Stimulated activated CD8-positive, alpha-beta memory T cell treated with anti-CD3 and anti-CD28 coated beads, Interleukin-15, amount 100 ng/mL, for 4 hours (primary cell): ENCODE data around the gene NEMF.
A peak's percentile ranks its signal among the peaks of the same experiment; 100 is the strongest.
"Not testable (repeated sequence)": the region's sequence is repeated elsewhere in the genome, so short reads cannot be mapped to it uniquely, and the experiment has no call there.

Source experiments
- DNase-seq, 2 donors: peaks; one replicate each; pipeline ENCODE4 v3.0.0-alpha.2; 2020; ENCODE audit warnings: low read depth in 2 of 2

The NEMF gene

GRCh38 chr14:49876563-49877127 is 24.1 kb upstream of the NEMF start:
- DNase-seq: no peak

GRCh38 chr14:49875640-49876198 is 23.1 kb upstream of the NEMF start:
- no peak for DNase-seq

GRCh38 chr14:49873548-49873947 is 21.0 kb upstream of the NEMF start:
- DNase-seq: not testable (repeated sequence)

DNA sequence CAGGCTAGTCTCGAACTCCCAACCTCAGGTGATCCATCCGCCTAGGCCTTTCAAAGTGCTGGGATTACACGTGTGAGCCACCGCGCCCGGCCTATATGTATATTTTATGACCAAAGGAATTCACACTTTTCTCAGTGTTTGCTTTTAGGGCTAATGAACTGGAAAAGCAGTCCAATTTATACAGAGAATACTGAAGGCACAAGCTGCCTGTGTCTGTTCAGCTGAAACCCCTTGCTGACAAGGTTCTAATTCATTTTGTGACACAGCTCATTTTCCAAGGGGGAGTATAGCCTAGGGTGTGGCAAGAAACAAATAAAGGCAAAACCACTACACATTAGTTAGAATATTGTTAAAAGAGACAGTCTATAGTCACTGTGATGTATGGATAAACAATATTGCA is 18.3 kb upstream of the NEMF start:
- no peak for DNase-seq

DNA sequence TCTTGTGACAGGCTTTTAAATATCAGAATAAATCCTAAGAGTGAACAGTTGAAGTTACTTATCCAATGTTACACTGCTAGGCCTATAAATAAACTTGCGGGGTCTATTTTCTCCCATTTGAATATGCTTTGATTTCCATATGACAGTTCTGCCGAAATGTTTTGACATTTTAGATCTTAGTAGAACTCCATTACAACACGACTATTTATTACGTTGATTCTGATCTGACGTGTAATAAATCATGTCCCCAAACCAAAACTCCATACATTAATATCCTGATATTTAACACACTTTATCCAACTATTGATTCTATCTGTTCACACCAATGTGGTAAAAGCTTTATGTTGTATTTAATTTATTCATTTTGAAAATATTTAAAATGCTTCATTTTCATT is 16.1 kb upstream of the NEMF start:
- no peak for DNase-seq

DNA sequence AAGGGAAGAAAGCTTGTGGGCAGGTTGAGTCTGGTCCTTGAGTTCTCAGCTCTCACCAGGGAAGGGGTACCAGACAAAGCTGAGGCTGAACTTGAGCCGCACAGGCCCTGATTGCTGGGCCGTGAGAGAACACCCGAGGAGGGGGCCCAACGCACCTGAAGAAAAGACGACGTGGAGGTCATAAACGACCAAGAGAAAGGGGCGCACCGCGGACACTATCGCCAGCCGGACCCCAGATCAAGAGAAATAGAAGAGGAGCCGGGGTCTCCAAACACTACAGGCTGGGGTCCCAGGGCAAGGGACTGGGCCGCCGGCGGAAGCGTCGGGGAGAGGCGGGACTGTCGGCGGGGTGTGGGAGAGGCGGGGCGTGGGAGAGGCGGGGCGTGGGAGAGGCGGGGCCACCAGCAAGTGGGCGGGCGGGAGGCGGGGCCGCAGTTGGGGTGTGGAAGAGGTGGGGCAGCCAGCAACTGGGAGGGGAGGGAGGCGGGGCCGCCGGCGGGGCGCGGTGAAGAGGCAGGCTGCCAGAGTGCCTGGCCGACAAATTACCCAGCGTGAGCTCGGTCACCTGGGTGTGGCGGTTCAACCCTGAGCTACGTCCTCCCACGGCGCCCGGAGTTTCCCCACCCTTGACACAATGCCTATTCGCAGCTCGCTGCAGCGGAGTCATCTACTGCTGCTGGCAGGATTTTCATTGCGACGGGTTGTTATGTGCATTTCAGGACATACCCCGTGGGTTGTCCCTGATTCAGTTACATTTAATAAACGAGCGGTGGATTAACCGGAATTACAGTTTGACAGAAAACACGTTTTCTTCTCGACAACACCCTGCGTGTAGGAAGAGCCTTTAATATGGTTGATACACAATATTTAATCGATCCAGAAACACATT is 15.5 kb upstream of the NEMF start:
- peak; percentile 94 to 97 for DNase-seq

DNA sequence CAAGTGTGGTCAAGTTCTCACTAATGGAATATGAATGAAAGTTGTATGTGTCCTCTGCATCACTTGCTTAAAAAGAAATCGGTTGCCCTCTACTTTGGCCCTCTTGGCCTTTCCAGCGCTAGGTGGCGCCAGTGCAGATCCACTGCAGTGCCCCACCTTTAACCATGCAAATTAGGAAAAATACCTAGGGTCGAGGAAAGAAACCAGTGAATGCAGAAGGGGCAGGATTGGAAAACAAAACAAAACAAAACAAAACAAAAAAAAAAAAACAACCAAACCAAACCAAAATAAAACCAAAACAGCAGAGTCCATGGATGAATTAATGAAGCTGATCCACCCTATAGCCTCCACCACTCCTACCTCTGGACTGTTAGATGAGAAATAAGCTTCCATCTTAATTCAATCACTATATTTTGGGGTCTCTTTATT is 12.9 kb upstream of the NEMF start:
- peak; percentile 44 to 58 for DNase-seq

GRCh38 chr14:49863487-49864281 is 11.1 kb upstream of the NEMF start:
- DNase-seq: no peak

DNA sequence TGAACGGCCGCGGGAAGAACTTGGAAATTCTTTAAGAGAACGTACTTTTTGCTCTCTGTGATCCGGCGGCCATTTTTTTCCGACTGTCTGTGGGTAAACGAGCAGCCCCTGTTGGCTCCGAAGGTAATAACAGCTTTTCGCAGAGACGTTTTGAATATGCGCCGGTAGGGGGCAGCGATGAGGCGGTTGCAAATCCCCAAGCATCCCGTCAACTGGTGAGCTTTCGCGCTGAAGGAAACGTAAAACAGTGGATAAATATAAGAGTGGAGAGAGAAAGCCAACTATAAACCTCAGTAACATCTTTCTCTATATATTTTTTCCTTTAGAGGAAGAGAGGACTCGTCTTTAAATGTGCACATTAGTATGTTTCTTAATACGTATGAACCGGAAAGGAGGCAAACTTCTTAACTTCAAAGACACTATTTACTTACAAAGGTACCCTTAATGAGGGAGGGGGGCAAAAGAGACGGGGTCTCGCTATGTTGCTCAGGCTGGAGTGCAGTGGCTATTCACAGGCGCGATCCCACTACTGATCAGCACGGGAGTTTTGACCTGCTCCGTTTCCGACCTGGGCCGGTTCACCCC is 9.6 kb upstream of the NEMF start:
- peak; percentile 67 to 71 for DNase-seq

DNA sequence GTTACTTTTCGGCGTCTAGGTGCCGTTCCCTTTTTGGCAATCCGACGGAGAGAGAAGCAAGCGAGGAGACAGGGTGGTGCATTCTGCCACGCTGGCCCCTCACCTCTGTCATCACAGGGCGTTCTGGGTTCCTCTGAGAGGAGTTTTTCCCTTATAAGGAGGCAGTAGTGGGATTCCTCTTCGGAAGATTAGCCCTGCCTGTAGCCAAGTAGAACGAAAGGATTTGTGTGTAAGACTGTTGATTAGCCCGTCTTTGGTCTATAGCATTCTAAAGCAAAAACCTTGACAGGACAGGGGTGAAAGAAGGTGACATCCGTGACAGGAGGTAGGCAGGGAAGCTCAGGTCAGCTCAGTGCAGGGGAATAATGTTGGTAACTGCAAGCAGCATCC is 9.1 kb upstream of the NEMF start:
- DNase-seq: peak in 1 of 2 donors; percentile 31

DNA sequence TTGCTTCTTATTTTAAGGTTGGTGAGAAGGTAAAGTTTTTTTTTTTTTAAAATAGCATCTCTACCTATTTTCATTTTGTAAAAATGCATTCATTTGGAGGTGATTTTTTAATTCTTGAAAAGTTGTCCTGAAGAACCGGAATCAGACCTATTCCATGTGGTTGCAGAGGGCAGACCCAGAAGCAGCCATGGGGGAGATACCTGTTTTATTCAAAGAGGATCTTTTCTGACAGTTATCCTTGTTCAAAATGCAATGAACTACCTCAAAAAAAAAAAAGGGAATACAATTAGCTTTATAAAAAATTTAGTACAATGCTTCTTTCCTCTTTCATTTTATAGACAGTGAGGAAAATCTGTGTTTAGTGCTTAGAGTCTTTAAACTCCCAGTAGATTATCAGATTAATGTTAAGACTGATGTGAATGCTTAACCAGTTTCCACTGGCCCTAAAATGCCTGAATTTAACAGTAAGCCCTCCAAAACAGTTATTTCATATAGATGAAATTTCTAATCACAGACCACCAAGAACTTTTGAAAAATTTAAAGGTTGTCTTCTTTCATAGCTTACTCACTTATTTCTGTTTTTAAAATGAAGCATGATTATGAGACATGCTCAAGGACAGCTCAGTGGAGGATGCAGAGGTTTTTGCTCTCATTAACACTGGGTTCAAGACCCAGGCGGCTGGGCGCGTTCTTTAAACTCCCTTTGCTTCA is 8.6 kb upstream of the NEMF start:
- DNase-seq: no peak

DNA sequence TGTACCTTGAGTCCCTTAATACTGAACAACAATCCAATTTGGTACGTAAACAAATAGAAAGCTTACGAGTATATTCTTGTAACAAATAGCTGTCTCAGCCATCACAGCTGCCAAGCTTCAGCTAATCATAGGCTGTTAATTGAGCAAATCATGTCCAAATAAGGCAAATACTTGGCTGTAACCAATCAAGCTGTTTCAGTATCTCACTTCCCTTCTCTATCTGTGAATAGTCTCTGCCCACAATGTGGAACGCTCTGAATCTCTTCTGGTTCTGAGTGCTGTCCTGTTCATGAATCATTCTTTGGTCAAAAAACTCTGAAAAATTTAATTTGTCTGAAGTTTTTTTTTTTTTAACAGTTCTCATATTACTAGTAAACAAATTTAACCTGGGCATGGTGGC is 5.8 kb upstream of the NEMF start:
- DNase-seq: no peak

- no peak for DNase-seq
Measured at GRCh38 chr14:49857427-49858003, 4.9 kb upstream of the NEMF start.

- peak; percentile 39 for DNase-seq
Measured at GRCh38 chr14:49853572-49854375, 1.2 kb upstream of the NEMF start.

- no peak for DNase-seq
Measured at GRCh38 chr14:49853158-49853477, 530 bp upstream of the NEMF start.

DNA sequence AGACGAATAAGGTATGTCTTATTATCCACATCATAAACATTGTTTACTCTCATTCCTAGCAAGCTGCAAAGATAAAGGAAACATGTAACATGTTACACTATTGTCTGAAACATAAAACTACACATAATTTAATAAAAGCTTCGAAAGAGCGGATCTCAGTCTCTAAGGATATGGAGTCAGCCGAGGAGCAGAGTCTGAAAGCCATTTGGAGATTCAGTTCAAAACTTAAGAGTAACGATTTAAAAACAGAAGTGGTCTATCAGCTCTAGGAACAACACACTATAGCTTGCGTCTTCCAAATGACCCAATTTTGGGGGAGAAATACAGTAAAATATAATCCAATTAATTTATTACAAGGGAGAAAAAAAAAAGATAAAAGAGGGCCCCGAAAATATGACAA is 775 bp downstream of the NEMF start:
- no peak for DNase-seq

DNA sequence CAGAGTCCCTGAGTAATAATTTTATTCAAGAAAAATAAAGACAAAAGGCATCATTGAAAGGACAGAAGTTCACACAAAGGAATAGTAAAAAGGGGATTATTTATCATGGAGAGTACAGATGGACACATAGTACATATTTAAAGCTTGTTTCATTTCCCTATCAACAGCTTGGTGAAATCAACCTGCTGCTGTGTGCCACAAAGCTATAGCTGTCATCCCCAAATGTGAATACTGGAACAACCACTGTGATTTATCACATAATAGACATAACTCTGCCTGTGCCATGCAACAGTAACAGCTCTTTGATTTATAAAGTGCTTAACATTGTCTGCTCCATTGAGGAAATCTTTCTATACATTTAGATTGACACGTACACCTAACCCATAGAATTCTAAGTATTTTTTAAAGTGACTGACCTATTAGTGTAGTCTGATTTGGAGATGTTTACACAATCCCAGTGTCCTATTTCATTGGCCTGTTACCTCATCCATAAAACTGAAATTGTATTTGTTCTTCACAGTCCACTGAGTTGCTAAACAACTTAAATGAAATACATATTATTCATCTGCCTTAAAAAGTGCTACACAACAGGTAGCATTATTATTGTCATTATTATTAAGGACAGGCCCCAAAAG is 3.3 kb downstream of the NEMF start:
- no peak for DNase-seq

DNA sequence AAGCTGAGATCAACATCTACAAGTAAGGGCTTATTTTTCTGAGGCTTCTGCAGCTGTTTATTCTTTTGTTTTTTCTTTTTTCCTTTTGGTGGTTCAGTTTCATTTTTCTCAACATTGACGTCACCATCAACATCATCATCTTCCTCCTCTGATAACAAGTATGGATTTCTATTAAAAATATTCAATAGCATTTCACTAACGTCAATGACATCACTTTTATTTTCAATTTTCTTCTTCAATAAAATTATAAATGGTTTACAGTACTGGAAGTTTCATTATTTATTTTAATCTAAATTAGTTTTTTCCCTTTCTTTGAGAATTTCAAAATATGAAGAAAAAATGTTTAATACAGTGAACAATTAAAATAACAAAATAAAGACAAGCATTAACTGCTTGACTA is 23.9 kb downstream of the NEMF start:
- DNase-seq: no peak

GRCh38 chr14:49820176-49820575 is 32.4 kb downstream of the NEMF start:
- DNase-seq: no peak

GRCh38 chr14:49816844-49817243 is 35.7 kb downstream of the NEMF start:
- DNase-seq: no peak
